Stimulated activated naive CD8-positive, alpha-beta T cell treated with anti-CD3 and anti-CD28 coated beads, Interleukin-15, Interleukin-2, amounts not matched to agents 100 U/mL and 50 U/mL, for 24 hours (primary cell): ENCODE results near the gene LIX1L.

Source experiments
- ATAC-seq: fragments of 150-1000 bp; cut with Tn5 transposase; one replicate; pipeline ENCODE4 v1.10.0; 2021
- DNase-seq: peaks from one replicate; pipeline ENCODE4 v3.0.0; 2021

Gene LIX1L

DNA sequence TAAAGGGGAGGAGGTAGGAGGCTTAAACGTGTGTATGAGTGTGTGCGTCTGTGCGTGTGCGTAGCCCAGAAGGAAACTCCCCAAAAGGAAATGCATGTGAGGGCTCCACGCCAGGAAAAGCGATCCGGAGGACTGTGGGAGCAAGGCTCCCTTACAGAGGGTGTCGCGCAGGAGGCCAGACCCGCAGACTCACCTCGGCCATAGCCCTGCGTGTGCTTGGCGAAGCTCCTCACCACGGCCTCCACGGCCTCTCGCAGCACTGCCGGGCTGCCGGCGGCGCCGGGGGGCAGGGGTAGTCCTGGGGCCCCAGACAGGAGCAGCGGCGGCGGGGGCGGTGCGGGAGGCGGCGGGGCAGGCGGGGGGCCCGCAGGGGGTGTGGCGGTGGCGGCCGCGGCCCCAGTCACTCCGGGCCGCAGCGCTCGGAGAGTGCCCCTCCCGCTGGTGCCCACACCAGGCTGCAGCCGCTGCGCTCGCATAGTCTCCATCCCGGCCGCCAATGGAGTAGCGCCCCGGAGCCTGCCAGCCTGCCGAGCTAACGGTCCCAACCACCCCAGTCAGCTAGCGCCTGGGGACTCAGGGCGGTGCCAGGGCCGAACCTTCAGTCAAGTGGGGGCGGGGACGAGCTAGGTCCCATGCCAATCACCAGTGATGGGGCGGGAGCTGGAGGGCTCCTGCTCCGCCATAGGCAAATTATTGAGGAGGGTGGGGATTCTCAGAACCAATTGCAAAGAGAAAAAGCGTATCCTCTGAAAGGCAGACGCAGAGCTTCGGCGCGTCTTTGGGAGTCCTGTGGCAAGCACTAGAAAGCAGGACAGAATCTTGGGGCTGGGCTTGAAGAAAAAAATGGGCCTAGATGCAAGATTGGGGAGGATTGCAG lies at the start of gene LIX1L:
Gene LIX1L, minus strand, starts transcription at position 575 of the 877 bp plus-strand sequence. Its CDS starts 90 bp downstream, at position 485.
- peak; percentile 95 for DNase-seq
- peak; percentile 92 for ATAC-seq

DNA sequence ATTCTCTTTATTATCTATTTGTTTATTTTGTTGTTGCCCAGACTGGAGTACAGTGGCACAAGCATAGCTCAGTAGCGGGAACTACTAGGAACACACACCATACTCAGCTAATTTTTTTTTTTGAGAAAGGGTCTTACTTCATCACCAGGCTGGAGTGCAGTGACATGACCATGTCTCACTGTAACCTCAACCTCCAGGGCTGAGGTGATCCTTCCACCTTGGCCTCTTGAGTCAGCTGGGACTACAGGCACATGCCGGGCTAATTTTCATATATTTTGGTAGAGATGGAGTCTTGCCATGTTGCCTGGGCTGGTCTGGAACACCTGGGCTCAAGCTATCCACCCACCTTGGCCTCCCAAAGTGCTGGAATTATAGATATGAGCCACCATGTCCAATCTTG lies 43.9 kb upstream of the LIX1L start:
- ATAC-seq = no peak

DNA sequence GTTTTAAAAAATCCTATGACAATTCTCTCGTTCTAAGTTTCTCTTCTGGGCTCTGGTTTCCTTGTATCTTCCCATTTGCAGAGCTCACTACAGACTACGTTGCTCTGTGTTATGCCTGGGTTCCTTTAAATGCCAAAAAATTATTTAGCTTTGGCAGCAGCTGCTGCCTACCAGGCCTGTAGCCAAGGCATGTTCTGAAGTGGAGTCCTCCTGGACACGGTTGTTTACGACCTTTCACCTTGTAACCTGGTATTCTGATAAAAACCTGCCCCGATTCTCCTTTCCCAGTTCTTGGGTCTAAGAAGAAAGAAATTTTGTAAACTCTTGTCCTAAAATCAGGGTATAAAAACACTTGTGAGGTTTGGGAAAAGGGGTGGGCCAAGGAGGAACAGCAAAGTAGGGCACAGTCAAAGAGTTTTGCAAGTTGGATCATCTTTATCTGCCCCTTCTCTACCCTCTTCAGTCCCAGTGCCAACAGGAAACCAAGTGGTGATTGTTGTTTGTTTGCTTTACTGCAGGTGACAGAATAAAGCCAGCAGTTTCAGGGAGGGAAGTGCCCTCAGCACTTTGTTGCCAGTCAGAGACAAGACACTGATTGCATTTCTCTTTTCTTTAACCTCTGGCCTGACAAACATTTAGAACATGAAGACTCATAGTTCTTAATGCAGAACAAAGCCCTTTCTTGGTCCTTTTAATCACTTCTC lies 41.7 kb upstream of the LIX1L start:
- no peak for DNase-seq
- no peak for ATAC-seq

More for the DNA sequence above, 43.9 kb upstream of the LIX1L start:
- no peak for DNase-seq

DNA sequence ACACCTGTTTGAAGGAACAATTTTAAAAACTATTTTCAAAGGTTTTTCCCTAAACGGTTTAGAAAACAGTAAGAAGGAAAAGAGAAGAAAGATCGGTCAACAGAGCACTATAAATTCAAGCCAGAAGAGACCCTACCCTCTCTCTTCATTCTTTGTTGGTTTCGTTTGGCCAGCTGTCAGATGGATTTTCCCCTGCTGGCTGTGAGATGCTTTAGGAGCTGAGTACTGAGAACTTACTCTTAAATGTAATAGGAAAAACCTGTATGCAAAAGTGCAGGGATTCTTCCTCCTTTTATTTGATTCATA lies 39.9 kb upstream of the LIX1L start:
- ATAC-seq = no peak
- no peak for DNase-seq

DNA sequence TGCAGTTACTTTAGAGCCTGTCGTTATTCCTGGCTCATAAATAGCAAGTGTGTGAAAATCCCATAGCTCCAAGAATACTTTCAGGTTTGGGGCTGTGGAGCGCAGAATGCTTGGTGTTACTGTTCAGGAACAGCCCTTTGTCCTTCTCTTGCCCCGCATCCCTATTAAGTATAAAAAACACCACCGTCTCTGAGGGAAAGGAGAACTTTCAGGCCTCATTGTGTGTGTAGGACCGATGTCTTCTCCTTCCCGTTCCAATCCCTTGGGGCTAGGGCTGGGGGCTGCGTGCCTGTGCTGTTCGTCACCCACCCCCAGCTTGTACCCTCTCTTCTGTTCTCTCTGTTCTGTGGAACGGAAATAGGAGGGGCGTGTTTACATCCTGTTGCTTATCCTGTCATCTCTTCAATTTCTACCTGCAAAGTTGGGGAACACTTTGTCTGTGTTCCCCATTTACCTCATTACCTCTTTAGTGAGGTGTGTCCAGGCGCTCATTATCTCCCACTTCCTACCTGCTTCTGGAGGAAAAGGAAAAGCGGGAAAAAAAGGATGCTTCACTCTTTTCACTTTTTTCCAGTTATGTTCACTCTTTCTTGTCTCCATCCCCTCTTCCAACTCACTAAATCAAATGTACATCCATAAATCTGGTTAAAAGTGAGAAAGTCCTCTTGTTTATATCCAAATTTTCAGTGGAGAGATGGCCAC lies 39.4 kb upstream of the LIX1L start:
- peak; percentile 34 for ATAC-seq
- DNase-seq = peak; percentile 55

DNA sequence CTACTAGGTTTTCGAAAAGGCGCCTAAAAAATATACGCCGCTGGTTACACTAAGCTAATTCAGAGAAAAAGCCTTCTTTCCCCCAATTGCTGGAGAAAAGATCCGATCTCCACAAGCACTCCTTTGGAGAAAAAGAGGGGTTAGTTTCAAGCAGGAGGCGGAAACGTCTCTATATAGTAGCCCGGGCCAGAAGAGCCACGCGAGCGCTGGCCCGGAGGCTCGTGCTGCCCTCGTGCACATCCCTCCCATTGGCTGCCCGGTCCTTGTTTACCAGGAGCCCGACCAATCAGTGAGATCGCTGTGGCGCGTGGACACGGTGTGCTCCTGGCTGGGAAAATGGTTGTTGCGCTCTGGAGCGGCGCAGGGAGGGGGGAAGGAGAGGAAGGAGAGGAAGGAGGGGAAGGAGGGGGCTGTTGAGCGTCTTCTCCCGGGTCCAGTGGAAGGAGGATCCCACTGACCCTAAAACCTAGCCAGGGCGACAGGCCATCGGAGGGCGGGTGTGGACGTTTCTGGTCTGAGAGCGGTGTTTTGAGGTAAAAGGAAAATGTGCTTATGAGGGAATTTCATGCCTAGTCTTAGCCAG lies 38.7 kb upstream of the LIX1L start, which contains the start of gene TXNIP:
Gene TXNIP, minus strand, starts transcription at position 147 of the 583 bp plus-strand sequence. CDS start 313 bp downstream, outside the sequence.
- peak; percentile 88 for ATAC-seq
- peak; percentile 95 for DNase-seq

DNA sequence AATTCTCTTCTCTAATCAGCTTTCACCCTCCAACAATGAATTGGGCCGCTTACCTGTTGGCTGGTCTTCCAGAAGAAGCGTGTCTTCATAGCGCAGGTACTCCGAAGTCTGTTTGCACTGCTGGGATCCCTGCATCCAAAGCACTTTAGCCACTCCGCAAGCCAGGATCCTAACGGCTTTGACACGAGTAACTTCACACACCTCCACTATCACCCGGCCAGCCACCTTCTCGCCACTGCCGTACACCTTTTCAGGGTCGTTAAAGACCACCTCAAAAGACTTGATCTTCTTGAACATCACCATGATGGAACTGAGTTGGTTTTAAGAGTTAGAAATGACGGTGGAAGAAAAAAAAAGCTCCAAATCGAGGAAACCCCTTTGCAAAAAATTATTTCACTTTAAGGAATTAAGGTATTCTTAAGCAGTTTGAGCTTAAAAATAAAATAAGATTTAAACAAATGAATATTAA lies 38.2 kb upstream of the LIX1L start:
- DNase-seq = no peak
- ATAC-seq = no peak

DNA sequence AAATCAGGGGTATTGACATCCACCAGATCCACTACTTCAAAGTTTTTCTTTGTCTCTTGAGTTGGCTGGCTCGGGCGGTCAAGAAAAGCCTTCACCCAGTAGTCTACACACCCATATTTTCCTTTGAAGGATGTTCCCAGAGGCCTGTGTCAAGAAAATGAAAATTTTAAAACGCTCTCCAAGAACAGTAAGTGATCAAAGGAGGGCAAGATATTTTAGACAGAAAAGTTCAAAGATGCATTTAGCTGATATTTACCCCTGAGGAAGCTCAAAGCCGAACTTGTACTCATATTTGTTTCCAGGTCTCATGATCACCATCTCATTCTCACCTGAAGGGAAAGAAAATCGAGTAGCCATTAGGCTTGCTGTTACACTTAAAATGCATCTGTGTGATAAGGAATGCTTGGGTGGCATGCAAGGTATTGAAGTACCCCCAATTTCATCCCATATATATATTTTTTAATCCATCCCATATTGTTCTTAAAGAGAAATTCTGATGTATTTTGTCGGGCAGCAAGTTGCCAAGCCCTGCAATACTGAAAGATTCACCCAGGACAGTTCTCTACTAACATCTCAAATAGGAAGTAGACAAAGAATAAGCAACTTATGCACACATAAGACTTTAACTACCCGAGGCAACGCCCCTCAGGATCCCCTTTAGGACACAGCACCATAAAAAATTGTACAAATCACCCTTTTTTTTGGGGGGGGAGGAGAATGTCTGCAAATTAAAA lies 37.5 kb upstream of the LIX1L start:
- ATAC-seq = no peak
- DNase-seq = no peak

DNA sequence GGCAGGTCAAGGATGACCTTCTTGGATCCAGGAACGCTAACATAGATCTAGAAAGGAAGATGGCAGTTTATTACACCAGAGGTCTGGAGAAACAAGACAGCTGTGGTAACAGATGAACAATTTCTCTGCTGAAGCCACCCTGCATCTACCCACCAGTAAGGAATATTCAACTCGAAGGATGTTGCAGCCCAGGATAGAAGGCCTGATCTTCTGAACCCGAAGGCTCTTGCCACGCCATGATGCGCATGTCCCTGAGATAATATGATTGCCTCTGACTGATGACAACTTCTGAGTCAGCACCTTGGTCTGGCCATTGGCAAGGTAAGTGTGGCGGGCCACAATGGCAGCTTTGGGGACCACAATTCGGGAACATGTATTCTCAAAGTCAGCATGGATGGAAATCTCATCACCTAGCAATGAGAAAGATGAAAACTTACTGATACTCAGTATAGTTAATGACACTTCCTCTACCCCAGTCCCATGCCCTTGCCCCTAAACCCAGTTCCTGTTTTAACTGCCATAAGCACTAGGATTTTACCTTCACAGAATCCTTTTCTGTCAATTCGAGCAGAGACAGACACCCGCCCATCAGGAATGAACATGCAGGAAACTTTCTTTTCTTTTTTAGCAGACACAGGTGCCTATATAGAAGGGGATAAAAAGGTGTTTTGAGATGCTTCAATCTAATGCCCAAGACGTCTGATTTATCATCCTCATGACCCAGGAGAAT lies 36.7 kb upstream of the LIX1L start:
- DNase-seq = peak; percentile 60
- peak; percentile 33 for ATAC-seq

DNA sequence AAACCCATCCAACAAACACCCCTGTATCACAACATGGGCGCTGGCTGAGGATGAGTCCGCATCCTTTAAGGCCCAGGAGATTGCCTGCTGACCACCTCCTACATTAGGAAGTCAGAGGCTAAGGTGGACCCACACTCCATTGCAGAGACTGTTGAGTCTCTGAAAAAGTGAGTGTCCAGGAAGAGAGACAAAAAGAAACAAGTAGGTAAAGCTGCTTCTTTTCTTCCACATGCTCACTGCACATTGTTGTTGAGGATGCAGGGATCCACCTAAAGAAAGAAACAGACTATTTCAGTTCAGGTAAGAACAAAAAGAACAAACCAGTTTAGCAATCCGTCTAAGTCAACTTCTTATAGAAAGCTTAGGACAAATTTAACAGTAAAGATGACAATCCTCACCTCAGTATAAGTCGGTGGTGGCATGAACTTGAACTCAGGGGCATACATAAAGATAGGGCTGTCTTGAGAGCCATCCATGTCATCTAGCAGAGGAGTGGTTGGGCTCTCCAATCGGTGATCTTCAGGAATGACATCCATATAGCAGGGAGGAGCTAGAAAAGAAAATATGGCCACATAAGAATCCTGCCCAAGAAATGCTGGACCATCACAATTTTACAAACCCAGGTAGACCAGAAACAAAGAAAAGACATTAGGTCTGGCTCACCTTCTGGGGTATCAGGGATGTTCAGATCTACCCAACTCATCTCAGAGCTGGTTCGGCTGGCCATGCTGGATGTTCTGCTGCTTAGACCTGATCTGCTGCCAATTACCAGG lies 36.0 kb upstream of the LIX1L start:
- ATAC-seq (no peak), DNase-seq (no peak)

DNA sequence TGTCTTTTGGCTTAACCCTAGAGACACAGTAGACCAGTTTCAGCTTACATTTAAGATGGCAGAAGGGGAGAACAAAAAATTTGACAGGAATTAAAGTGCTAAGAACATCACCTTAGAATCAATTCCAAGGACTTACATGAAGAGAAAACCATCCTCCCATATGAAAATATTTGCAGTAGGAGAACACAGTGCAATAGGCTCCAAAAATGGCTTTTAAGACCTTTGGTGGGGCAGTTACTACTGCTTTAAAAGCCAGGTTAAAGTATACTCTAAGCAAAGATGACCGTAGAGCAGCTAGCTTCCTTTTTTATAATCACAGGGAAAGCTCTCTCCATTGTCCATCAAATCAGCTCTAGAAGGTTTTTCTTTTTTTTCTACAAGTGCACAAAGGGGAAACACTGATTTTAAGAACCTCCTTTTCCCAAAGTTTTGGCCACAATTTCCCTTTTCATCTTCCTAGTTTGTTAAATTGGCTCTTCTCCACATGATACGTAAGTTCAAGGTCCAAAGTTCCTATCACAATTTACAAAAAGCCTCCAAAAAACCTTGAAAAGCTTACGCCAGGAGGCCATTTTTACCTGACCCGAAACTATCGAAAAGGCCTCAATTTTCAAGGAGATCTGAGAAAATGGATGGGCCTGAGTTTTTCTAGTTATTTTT lies 35.3 kb upstream of the LIX1L start:
- ATAC-seq = no peak
- no peak for DNase-seq

DNA sequence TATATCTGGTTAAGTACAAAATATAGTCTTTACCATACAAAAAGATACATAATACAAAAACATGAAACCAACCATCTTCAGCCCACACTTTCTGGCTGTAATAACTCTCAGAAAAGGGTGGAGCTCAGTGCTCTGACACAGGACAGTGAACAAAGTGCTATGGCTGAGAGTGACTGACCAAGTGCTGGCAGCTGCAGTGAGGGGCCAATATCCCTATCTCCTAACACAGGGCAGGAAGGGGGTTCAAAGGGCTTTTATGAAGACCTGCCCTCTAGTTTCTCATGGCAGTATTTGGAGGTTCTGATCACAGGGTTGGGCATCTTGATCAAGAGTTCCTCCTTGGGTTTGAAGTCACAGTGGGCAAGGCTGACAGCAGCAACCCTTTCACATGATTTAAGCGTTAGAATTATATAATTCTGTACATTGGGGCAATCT lies 34.7 kb upstream of the LIX1L start:
- ATAC-seq = no peak
- DNase-seq = no peak

DNA sequence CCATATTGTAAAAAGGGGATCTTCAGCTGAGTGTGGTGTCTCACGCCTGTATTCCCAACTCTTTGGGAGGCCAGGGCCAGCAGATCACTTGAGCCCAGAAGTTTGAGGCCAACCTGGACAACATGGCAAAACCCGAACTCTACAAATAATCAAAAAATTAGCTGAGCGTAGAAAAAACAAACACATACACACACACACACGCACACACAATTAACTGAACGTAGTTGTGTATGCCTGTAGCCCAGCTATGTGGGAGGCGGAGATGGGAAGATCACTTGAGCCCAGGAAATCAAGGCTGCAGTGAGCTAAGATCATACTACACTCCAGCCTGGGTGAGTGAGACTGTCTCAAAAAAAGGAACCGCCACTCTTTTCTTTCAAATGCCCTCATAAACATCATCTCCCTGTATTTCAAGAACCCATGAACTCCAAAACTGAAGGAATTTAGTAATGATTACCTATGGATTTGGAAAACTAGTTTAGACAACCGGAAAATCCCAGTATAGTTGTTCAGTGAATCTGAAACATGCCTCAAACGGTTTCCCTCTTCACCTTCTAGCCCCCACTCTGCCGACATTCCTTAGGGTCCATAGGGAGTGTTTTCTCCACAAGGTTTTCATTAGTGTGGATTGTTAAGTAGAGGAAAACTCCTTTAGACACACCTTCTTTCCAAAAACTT lies 34.1 kb upstream of the LIX1L start:
- ATAC-seq (no peak), DNase-seq (no peak)

DNA sequence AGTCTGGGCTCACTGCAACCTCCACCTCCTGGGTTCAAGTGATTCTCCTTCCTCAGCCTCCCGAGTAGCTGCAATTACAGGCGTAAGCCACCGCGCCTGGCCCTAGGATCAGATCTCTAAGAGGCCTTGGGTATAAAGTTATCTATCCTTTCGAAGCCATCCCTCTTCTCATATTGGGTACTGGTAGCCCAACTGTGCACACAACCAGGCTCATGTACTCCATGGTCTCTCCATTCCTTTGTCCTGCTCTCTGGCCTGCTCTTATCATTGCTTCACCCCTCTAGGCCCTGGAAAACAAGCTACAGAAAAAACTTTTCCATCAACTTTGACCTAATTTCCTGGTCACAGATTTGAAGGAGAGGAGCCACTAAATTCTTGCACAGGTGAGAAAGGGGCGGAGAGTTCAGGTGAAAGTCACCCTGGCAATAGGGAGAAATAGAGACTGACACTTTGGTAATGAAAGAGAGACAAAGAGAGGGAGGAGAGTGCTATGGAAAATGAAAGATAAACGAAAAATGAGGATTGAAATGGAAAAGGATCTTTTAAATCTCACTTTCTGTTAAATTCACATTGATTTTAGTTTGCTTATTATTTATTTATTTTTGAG lies 32.5 kb upstream of the LIX1L start:
- no peak for DNase-seq
- ATAC-seq = no peak

DNA sequence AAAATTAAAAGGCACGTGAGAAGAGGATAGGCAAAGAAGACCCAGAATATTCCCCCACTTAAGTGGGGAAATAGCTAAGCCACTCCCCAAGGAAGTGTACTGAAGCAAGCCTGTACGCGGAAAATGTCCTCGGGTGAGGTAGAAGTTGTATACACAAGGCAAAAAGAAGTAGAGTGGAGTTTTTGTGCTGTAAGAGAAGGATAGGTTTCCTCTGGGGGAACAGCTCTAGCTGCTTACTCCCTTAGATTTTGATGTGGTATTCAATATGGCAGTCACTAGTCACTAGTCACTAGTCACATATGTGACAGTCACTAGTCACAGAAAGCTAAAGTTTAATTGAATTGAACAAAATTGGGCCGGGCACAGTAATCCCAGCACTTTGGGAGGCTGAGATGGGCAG lies 31.0 kb upstream of the LIX1L start:
- DNase-seq (no peak), ATAC-seq (no peak)

DNA sequence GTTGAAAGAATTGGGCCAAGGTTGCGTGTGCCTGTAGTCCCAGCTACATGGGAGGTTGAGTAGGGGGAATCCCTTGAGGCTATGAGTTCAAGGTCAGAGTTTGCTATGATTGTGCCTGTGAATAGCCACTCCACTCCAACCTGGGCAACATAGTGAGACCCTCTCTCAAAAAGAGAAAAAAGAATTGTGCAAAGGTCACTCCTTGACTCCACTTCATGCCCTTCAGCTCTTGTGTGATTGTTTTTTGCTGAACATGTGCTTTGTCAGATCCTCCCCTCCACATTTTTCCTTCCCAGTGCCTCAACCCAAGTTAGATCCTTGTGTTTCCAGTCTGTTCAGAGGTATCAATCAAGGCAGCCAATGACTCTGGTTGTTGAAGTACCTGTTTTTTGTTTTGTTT lies 30.1 kb upstream of the LIX1L start:
- ATAC-seq = no peak
- no peak for DNase-seq

DNA sequence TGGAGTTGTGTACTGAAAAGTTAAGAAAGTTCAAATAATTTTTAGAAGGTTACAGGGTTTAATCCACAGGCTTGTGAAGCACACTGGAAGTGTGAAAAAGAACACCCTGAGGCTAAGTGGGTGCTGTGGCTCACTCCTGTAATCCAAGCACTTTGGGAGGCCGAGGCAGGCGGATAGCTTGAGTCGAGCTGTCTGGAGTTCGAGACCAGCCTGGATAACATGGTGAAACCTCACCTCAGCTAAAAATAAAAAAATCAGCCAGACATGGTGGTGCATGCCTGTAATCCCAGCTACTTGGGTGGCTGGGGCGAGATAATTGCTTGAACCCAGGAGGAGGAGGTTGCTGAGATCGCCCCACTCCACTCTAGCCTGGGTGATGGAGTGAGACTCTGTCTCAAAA lies 28.7 kb upstream of the LIX1L start:
- ATAC-seq = no peak

More for the DNA sequence above, 28.7 kb upstream of the LIX1L start:
- no peak for DNase-seq
